GM23338 (cell line): ENCODE measurements around the gene SART3. TPM values are rescaled to one million over a fixed set of nuclear protein-coding genes. Genes with fewer than 3 reads are reported as not detected.

Experiments
- ATAC-seq: fragments of 200-7000 bp; cut with Tn5 transposase; 3 replicates; pipeline ENCODE4 v1.9.1; 2020
- DNase-seq: peaks from one replicate; pipeline ENCODE4 v3.0.0-alpha.2; 2015; ENCODE audit warnings: low spot score
- H2AFZ ChIP-seq: fragments of 200-600 bp; sonication (generic); 2 replicates; pipeline ENCODE4 v1.8.0; 2016; ENCODE audit warnings: antibody characterized with exemption, mild to moderate bottlenecking, moderate library complexity
- H3F3A ChIP-seq: fragments of 200-600 bp; sonication (generic); replicated peaks from 2 replicates; pipeline ENCODE4 v1.8.0; 2017; ENCODE audit warnings: antibody characterized with exemption, mixed run types, low read depth
- H3K27ac ChIP-seq: fragments of 200-600 bp; sonication (generic); 2 replicates; pipeline ENCODE4 v1.6.1; 2016; ENCODE audit warnings: low read depth
- H3K27me3 ChIP-seq: fragments of 200-600 bp; sonication (generic); 2 replicates; pipeline ENCODE4 v1.8.0; 2016; ENCODE audit warnings: mild to moderate bottlenecking, mixed run types, moderate library complexity; ENCODE audit not compliant: insufficient read depth
- H3K36me3 ChIP-seq: fragments of 200-600 bp; sonication (generic); 2 replicates; pipeline ENCODE4 v1.8.0; 2016; ENCODE audit warnings: mild to moderate bottlenecking; ENCODE audit not compliant: insufficient read depth
- H3K4me1 ChIP-seq: fragments of 200-600 bp; sonication (generic); 2 replicates; pipeline ENCODE4 v1.8.0; 2016; ENCODE audit warnings: mild to moderate bottlenecking, moderate library complexity; ENCODE audit not compliant: insufficient read depth
- H3K4me2 ChIP-seq: fragments of 200-600 bp; sonication (generic); 2 replicates; pipeline ENCODE4 v1.7.1; 2017; ENCODE audit warnings: mixed run types
- H3K4me3 ChIP-seq: fragments of 200-600 bp; sonication (generic); 2 replicates; pipeline ENCODE4 v1.6.1; 2016; ENCODE audit warnings: mixed run types
- H3K79me2 ChIP-seq: fragments of 200-600 bp; sonication (generic); replicated peaks from 2 replicates; pipeline ENCODE4 v1.8.0; 2017; ENCODE audit warnings: mild to moderate bottlenecking; ENCODE audit not compliant: insufficient read depth
- H3K9me2 ChIP-seq: fragments of 200-600 bp; sonication (generic); 2 replicates; pipeline ENCODE4 v1.8.0; 2017; ENCODE audit not compliant: insufficient read depth
- H4K20me1 ChIP-seq: fragments of 200-600 bp; sonication (generic); replicated peaks from 2 replicates; pipeline ENCODE4 v1.8.0; 2017; ENCODE audit warnings: mild to moderate bottlenecking; ENCODE audit not compliant: insufficient read depth
- H3K27ac Mint-ChIP-seq: 2 replicates; pipeline ENCODE4 v1.8.0; 2020; ENCODE audit warnings: inconsistent platforms, mild to moderate bottlenecking, moderate library complexity, mixed read lengths
- H3K27me3 Mint-ChIP-seq: 3 replicates; pipeline ENCODE4 v1.8.0; 2022; ENCODE audit warnings: low read depth, mild to moderate bottlenecking, moderate library complexity, mixed read lengths, inconsistent platforms; ENCODE audit not compliant: insufficient read depth, poor library complexity
- H3K36me3 Mint-ChIP-seq: 3 replicates; pipeline ENCODE4 v1.8.0; 2021; ENCODE audit warnings: low read depth, mild to moderate bottlenecking, inconsistent platforms, moderate library complexity, mixed read lengths
- H3K4me1 Mint-ChIP-seq: 3 replicates; pipeline ENCODE4 v1.8.0; 2020; ENCODE audit warnings: mild to moderate bottlenecking, inconsistent platforms, mixed read lengths
- H3K4me3 Mint-ChIP-seq: 3 replicates; pipeline ENCODE4 v1.8.0; 2021; ENCODE audit warnings: moderate library complexity, mild to moderate bottlenecking, inconsistent platforms, mixed read lengths
- H3K9me3 Mint-ChIP-seq: 3 replicates; pipeline ENCODE4 v1.8.0; 2020; ENCODE audit warnings: moderate library complexity, mild to moderate bottlenecking, inconsistent platforms, mixed read lengths
- CREB1 ChIP-seq: fragments of 250-450 bp; sonication (Bioruptor Pico); IDR thresholded peaks from 2 replicates; pipeline ENCODE4 v1.5.0; 2020; ENCODE audit warnings: low read depth, mild to moderate bottlenecking, moderate library complexity
- NANOG ChIP-seq: IDR thresholded peaks from 2 replicates; pipeline ENCODE4 v1.6.1; 2016; ENCODE audit warnings: antibody characterized with exemption, borderline replicate concordance
- POLR2AphosphoS5 ChIP-seq: IDR thresholded peaks from 2 replicates; pipeline ENCODE4 v1.6.1; 2016; ENCODE audit warnings: antibody characterized with exemption, low read depth
- STAT1 ChIP-seq: IDR thresholded peaks from one replicate; pipeline ENCODE4 v1.6.1; 2016; ENCODE audit warnings: antibody characterized with exemption; ENCODE audit not compliant: unreplicated experiment
- ZNF114 ChIP-seq: fragments of 250-450 bp; sonication (Bioruptor Pico); IDR thresholded peaks from 2 replicates; pipeline ENCODE4 v1.5.0; 2020; ENCODE audit warnings: mild to moderate bottlenecking, moderate library complexity
- polyA plus RNA-seq: library from polyadenylated mRNA; unstranded; fragments of >200 nt; fragmentation: Nextera tagmentation; extraction: Ambion mirVana; gene quantifications from 2 replicates; pipeline ENCODE4 v1.2.1, GENCODE V29; 2016
- total RNA-seq: library from RNA; depleted of rRNA; stranded (reverse); fragments of >200 nt; shearing (Covaris generic); gene quantifications from 2 replicates; pipeline ENCODE4 v1.2.3, GENCODE V29; 2014
- TF ChIP-seq, protein P1 (sequence below), 2 experiments: fragments of 200-600 bp in 1 of 2; sonication (generic) in 1 of 2; conservative IDR thresholded peaks; 2 replicates each; pipeline versions ENCODE4 v1.5.1 to v1.6.1; 2016 to 2017; ENCODE audit warnings: antibody characterized with exemption in 2 of 2, low read depth in 2 of 2, mild to moderate bottlenecking in 2 of 2, moderate library complexity in 1 of 2
- TF ChIP-seq, protein P2 (sequence below): IDR thresholded peaks from one replicate; pipeline ENCODE4 v1.6.1; 2018; ENCODE audit warnings: antibody characterized with exemption; ENCODE audit not compliant: unreplicated experiment
- TF ChIP-seq, protein P3 (sequence below): fragments of 250-450 bp; sonication (Bioruptor Pico); IDR thresholded peaks from 2 replicates; pipeline ENCODE4 v1.5.0; 2020; ENCODE audit warnings: mild to moderate bottlenecking, moderate library complexity

The SART3 gene
- total and polyA plus RNA-seq, 2 experiments from 2014 or later, result 49.8 to 112 TPM

DNA sequence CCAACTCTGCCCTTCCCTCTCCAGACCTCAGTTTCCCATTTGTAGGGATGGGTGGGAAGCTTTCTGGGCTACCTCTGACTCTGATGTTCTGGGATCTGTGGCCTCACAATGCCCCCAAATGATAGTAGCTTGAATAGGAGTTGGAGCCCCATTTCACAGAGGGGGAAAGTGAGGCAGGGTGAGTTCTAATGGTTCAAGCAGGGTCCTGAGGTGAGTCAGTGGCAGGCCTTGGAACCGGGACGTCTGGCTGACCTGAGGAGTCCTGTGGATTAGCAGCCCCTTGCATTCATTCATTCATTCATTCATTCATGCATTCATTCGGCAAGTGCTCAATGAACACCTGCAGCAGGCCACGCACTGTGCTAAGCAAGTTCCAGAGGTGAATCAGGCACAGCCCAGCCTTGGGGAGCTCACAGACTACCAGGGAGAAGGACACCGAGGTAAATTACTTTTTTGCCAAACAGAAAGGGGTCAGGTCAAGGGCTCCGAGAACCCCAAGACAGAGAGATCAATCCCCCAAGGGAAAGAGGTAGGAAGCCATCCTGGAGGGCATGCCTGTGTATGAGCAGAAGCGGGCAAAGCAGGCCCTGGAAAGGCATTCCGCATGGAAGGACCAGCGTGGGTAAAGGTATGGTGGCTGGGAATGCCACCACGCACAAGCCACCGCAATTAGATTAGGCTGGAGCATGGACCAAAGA is 37.7 kb upstream of the SART3 start (continued):
- TF ChIP-seq, protein P1, sequence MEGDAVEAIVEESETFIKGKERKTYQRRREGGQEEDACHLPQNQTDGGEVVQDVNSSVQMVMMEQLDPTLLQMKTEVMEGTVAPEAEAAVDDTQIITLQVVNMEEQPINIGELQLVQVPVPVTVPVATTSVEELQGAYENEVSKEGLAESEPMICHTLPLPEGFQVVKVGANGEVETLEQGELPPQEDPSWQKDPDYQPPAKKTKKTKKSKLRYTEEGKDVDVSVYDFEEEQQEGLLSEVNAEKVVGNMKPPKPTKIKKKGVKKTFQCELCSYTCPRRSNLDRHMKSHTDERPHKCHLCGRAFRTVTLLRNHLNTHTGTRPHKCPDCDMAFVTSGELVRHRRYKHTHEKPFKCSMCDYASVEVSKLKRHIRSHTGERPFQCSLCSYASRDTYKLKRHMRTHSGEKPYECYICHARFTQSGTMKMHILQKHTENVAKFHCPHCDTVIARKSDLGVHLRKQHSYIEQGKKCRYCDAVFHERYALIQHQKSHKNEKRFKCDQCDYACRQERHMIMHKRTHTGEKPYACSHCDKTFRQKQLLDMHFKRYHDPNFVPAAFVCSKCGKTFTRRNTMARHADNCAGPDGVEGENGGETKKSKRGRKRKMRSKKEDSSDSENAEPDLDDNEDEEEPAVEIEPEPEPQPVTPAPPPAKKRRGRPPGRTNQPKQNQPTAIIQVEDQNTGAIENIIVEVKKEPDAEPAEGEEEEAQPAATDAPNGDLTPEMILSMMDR (conservative IDR thresholded peaks at IDR 0.05; ENCODE audit: low read depth in 2 of 2), result no peak
- no peak for TF ChIP-seq NANOG
- no peak for TF ChIP-seq POLR2AphosphoS5
- no peak for TF ChIP-seq CREB1

DNA sequence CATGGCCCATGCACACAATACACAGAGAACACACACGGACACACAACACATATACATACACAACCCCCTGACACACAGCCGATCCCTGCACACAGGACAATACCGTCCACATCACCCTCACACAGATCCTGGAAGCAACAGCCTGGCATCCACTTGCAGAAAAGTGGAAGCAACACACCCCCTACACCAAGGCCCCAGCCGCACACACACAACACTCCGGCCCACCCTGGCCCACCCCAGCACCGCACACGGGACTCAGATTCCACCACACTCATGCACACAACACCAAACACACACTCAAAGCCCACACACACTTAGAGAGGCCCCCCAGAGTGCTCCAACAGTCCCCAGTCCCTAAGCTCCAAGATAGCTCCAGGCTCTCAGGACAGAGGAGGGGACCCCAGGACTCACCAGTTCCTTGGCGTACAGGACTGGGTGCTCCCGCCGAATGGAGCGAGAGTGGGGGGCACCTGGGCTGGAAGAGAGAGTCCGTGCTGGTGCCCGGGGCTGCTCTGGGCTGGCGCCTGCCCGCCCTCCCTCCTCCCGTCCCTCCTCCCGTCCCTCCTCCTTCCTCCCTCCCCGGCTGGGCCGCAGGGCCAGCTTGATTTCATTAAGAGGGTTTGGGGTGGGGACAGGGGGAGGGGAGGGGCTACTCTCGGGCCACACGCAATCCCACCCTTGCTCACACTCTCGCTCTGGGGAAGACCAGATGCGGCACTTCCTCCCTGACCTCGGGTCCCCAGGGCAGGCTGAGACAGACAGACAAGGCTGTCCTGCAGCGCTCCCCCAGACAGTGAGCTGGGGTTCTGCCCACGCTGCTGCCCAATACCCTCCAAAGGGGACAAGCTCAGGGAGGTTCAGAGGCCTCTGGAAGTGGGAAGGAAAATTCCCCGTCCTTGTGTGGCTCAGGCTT is 36.8 kb upstream of the SART3 start, which contains the start of gene TMEM119:
Gene TMEM119 (minus strand): TSS at position 526 of the 913 bp plus-strand sequence. CDS start 5,701 bp downstream, outside the sequence.
- Mint-ChIP-seq H3K27ac (peak within 1 kb of the TSS; percentile 39), H3K4me1 (peaks cover 10% of the 10 kb centered on the region), H3K4me3 (no peak within 1 kb of the TSS), H3K36me3 (no peaks in the 10 kb centered on the region), H3K27me3 (peaks cover 2% of the 10 kb centered on the region), H3K9me3 (no peaks in the 10 kb centered on the region)
- Histone ChIP-seq H2AFZ (no peak within 1 kb of the TSS), H3K27me3 (no peaks in the 10 kb centered on the region), H3K9me2 (no peaks in the 10 kb centered on the region), H3K36me3 (no peaks in the 10 kb centered on the region), H3F3A (no peaks in the 10 kb centered on the region), H3K79me2 (no peaks in the 10 kb centered on the region), H3K27ac (no peak within 1 kb of the TSS), H3K4me1 (no peaks in the 10 kb centered on the region; the same call in 1 of the 2 replicates), H3K4me2 (no peak within 1 kb of the TSS), H3K4me3 (no peak within 1 kb of the TSS), H4K20me1 (no peaks in the 10 kb centered on the region)
- DNase-seq (no peak), ATAC-seq (peak; percentile 40)
- TF ChIP-seq ZNF114 (CRISPR knock-in tag) (no peak), STAT1 (no peak), POLR2AphosphoS5 (no peak), CREB1 (no peak)
- TF ChIP-seq, protein P2, sequence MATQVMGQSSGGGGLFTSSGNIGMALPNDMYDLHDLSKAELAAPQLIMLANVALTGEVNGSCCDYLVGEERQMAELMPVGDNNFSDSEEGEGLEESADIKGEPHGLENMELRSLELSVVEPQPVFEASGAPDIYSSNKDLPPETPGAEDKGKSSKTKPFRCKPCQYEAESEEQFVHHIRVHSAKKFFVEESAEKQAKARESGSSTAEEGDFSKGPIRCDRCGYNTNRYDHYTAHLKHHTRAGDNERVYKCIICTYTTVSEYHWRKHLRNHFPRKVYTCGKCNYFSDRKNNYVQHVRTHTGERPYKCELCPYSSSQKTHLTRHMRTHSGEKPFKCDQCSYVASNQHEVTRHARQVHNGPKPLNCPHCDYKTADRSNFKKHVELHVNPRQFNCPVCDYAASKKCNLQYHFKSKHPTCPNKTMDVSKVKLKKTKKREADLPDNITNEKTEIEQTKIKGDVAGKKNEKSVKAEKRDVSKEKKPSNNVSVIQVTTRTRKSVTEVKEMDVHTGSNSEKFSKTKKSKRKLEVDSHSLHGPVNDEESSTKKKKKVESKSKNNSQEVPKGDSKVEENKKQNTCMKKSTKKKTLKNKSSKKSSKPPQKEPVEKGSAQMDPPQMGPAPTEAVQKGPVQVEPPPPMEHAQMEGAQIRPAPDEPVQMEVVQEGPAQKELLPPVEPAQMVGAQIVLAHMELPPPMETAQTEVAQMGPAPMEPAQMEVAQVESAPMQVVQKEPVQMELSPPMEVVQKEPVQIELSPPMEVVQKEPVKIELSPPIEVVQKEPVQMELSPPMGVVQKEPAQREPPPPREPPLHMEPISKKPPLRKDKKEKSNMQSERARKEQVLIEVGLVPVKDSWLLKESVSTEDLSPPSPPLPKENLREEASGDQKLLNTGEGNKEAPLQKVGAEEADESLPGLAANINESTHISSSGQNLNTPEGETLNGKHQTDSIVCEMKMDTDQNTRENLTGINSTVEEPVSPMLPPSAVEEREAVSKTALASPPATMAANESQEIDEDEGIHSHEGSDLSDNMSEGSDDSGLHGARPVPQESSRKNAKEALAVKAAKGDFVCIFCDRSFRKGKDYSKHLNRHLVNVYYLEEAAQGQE, result no peak
- TF ChIP-seq, protein P3, sequence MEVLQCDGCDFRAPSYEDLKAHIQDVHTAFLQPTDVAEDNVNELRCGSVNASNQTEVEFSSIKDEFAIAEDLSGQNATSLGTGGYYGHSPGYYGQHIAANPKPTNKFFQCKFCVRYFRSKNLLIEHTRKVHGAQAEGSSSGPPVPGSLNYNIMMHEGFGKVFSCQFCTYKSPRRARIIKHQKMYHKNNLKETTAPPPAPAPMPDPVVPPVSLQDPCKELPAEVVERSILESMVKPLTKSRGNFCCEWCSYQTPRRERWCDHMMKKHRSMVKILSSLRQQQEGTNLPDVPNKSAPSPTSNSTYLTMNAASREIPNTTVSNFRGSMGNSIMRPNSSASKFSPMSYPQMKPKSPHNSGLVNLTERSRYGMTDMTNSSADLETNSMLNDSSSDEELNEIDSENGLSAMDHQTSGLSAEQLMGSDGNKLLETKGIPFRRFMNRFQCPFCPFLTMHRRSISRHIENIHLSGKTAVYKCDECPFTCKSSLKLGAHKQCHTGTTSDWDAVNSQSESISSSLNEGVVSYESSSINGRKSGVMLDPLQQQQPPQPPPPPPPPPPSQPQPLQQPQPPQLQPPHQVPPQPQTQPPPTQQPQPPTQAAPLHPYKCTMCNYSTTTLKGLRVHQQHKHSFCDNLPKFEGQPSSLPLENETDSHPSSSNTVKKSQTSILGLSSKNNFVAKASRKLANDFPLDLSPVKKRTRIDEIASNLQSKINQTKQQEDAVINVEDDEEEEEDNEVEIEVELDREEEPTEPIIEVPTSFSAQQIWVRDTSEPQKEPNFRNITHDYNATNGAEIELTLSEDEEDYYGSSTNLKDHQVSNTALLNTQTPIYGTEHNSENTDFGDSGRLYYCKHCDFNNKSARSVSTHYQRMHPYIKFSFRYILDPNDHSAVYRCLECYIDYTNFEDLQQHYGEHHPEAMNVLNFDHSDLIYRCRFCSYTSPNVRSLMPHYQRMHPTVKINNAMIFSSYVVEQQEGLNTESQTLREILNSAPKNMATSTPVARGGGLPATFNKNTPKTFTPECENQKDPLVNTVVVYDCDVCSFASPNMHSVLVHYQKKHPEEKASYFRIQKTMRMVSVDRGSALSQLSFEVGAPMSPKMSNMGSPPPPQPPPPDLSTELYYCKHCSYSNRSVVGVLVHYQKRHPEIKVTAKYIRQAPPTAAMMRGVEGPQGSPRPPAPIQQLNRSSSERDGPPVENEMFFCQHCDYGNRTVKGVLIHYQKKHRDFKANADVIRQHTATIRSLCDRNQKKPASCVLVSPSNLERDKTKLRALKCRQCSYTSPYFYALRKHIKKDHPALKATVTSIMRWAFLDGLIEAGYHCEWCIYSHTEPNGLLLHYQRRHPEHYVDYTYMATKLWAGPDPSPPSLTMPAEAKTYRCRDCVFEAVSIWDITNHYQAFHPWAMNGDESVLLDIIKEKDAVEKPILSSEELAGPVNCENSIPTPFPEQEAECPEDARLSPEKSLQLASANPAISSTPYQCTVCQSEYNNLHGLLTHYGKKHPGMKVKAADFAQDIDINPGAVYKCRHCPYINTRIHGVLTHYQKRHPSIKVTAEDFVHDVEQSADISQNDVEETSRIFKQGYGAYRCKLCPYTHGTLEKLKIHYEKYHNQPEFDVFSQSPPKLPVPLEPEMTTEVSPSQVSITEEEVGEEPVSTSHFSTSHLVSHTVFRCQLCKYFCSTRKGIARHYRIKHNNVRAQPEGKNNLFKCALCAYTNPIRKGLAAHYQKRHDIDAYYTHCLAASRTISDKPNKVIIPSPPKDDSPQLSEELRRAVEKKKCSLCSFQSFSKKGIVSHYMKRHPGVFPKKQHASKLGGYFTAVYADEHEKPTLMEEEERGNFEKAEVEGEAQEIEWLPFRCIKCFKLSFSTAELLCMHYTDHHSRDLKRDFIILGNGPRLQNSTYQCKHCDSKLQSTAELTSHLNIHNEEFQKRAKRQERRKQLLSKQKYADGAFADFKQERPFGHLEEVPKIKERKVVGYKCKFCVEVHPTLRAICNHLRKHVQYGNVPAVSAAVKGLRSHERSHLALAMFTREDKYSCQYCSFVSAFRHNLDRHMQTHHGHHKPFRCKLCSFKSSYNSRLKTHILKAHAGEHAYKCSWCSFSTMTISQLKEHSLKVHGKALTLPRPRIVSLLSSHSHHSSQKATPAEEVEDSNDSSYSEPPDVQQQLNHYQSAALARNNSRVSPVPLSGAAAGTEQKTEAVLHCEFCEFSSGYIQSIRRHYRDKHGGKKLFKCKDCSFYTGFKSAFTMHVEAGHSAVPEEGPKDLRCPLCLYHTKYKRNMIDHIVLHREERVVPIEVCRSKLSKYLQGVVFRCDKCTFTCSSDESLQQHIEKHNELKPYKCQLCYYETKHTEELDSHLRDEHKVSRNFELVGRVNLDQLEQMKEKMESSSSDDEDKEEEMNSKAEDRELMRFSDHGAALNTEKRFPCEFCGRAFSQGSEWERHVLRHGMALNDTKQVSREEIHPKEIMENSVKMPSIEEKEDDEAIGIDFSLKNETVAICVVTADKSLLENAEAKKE, result no peak
- TF ChIP-seq, protein P1 (conservative IDR thresholded peaks at IDR 0.05; ENCODE audit: low read depth in 2 of 2), result no peak
